Activated B cell treated with CpG ODN at 0.5 μM for 24 hours (primary cell): ENCODE results near the gene ANKRD13D. TPM values are rescaled to one million over a fixed set of nuclear protein-coding genes. Genes with fewer than 3 reads are reported as not detected.
A peak's percentile ranks its signal among the peaks of the same experiment; 100 is the strongest.
"Not testable (repeated sequence)": the region's sequence is repeated elsewhere in the genome, so short reads cannot be mapped to it uniquely, and the experiment has no call there.

Experiments
- ATAC-seq: fragments of 200-7000 bp; cut with Tn5 transposase; one replicate; pipeline ENCODE4 v1.10.0; 2021; ENCODE audit warnings: low read depth, mild to moderate bottlenecking, moderate library complexity
- CTCF ChIA-PET: fragments of 350-600 bp; sonication (Branson Sonifier 250); formaldehyde crosslinking; loops from one replicate; lab custom pipeline; 2021; ENCODE audit warnings: antibody characterized with exemption; lab: Charles Lee
- POLR2A ChIA-PET: fragments of 350-600 bp; sonication (Branson Sonifier 250); formaldehyde crosslinking; loops from one replicate; lab custom pipeline; 2021; ENCODE audit warnings: antibody characterized with exemption; lab: Charles Lee
- DNase-seq: peaks from one replicate; pipeline ENCODE4 v3.0.0; 2022
- H3K27ac Mint-ChIP-seq: one replicate; pipeline ENCODE4 v1.8.0; 2020; ENCODE audit warnings: mixed read lengths
- H3K27me3 Mint-ChIP-seq: one replicate; pipeline ENCODE4 v1.8.0; 2021; ENCODE audit warnings: mixed read lengths
- H3K36me3 Mint-ChIP-seq: one replicate; pipeline ENCODE4 v1.8.0; 2021; ENCODE audit warnings: low read depth, mixed read lengths
- H3K4me1 Mint-ChIP-seq: one replicate; pipeline ENCODE4 v1.8.0; 2021; ENCODE audit warnings: mixed read lengths
- H3K4me3 Mint-ChIP-seq: one replicate; pipeline ENCODE4 v1.8.0; 2020; ENCODE audit warnings: mild to moderate bottlenecking, mixed read lengths
- H3K9me3 Mint-ChIP-seq: one replicate; pipeline ENCODE4 v1.8.0; 2020; ENCODE audit warnings: mixed read lengths
- intact Hi-C: fragments of 100-400 bp; cut with micrococcal nuclease; formaldehyde crosslinking; loops from one replicate; pipeline ENCODE4 v1.15.1; 2024
- total RNA-seq: library from RNA; stranded (reverse); gene quantifications from 2 replicates; pipeline ENCODE4 v1.2.3, GENCODE V29; 2022
- TF ChIP-seq, protein P1 (sequence below): fragments of 200-600 bp; IDR thresholded peaks from one replicate; pipeline ENCODE4 v1.8.0; 2022; ENCODE audit warnings: antibody characterized with exemption, mild to moderate bottlenecking

Gene ANKRD13D
- total RNA-seq, 1 donor from 2014 or later: 116 TPM

DNA sequence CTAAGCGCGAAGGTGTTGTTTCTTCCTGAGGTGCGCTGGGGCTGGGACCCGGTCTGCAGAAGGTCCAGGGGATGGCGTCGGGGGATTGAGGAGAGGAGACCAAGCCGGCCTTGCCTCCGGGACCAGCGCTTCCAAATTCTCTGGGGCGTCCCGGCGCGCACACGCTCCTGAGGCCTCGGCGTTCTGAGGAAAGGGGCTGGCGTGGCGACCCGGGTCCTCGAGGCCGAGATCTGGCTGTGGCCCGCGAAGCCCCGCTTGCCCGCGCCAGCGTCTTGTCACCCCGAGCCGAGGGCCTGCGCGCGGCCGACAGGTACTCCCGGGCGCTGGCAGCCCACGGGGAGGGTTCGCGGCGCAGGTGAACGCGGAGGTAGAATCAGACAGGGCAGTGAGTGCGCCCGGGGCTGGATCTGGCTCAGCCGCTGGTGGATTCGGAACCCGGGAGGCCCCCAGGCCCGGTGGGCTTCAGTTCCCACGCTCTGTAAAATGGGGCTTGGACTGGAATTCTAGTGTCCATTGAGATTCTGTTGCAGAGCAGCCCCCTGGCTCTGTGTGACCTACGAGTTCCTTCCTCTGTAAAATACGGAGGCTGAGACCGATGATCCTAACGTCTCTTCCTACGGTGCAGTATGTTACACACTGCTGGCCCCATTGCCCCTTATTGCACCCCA, 28.9 kb downstream of the ANKRD13D start:
- Mint-ChIP-seq H3K36me3 (peaks cover 6% of the 10 kb centered on the region), H3K27me3 (no peaks in the 10 kb centered on the region), H3K4me3 (peak overlapping the region; percentile 98), H3K27ac (peak overlapping the region; percentile 98), H3K4me1 (peaks cover 17% of the 10 kb centered on the region), H3K9me3 (no peaks in the 10 kb centered on the region)
- CTCF ChIA-PET: interaction anchor here (0.7 to 6.5 kb wide), 22 partner anchors 10 to 237 kb away, joined by 3 to 75 read pairs (median 6); partner anchors contain the start of genes ANKRD13D, GRK2, POLD4 and RAD9A
- peak; percentile 11 for ATAC-seq
- intact Hi-C loops: loop anchor here (1.0 kb wide), 8 partner anchors 30 to 237 kb away; partner anchors contain the start of genes GRK2 and POLD4
- TF ChIP-seq, protein P1, sequence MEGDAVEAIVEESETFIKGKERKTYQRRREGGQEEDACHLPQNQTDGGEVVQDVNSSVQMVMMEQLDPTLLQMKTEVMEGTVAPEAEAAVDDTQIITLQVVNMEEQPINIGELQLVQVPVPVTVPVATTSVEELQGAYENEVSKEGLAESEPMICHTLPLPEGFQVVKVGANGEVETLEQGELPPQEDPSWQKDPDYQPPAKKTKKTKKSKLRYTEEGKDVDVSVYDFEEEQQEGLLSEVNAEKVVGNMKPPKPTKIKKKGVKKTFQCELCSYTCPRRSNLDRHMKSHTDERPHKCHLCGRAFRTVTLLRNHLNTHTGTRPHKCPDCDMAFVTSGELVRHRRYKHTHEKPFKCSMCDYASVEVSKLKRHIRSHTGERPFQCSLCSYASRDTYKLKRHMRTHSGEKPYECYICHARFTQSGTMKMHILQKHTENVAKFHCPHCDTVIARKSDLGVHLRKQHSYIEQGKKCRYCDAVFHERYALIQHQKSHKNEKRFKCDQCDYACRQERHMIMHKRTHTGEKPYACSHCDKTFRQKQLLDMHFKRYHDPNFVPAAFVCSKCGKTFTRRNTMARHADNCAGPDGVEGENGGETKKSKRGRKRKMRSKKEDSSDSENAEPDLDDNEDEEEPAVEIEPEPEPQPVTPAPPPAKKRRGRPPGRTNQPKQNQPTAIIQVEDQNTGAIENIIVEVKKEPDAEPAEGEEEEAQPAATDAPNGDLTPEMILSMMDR: no peak
- POLR2A ChIA-PET: interaction anchor here (0.7 to 5.3 kb wide), 25 partner anchors 15 to 571 kb away, joined by 3 to 85 read pairs (median 5); partner anchors contain the start of genes AIP, ANKRD13D, GRK2 and POLD4
- DNase-seq: no peak

DNA sequence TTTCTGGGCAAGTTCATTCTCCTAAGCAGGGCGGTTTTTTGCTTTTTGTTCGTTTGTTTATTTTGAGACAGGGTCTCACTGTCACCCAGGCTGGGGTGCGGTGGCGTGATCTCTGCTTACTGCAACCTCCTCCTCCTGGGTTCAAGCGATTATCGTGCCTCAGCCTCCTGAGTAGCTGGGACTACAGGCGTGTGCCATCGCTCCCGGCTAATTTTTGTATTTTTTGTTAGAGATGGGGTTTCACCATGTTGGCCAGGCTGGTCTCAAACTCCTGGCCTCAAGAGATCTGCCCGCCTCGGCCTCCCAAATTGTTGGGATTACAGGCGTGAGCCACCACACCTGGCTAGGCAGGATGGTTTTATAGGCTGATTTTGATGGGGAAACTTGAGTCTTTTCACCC, 29.8 kb downstream of the ANKRD13D start:
- Mint-ChIP-seq H3K4me3 (peak overlapping the region; percentile 98), H3K4me1 (peaks cover 14% of the 10 kb centered on the region)
- H3K27ac Mint-ChIP-seq, ATAC-seq, DNase-seq, intact Hi-C loops, H3K36me3 Mint-ChIP-seq, H3K9me3 Mint-ChIP-seq, H3K27me3 Mint-ChIP-seq: not testable (repeated sequence)
- CTCF ChIA-PET: interaction anchor here (3.0 to 6.5 kb wide), 3 partner anchors 26 to 62 kb away, joined by 13 to 75 read pairs (median 48); no protein-coding TSS in a partner anchor
- POLR2A ChIA-PET: interaction anchor here (0.7 to 5.3 kb wide), 7 partner anchors 34 to 93 kb away, joined by 3 to 64 read pairs (median 5); partner anchors contain the start of gene POLD4

DNA sequence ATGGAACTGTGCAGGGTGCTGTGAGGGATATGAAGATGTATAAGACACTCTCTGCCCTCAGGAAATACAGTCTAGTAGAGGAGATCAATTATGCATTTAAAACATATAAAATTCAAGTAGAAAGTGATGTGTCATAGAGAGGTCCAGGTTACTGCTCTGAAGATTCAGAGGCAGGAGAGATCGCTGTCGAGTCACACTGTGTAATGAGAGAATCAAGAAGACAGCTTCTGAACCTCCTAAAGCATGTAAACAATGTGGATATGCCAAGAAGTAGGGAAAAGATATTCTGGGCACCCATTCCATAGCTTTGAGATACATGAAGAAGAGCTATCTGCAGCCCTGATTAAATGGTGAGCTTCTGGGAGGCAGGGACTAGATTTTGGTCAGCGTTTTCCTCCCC, 30.9 kb downstream of the ANKRD13D start:
- CTCF ChIA-PET: interaction anchor here (1.1 to 6.5 kb wide), 4 partner anchors 31 to 79 kb away, joined by 3 to 75 read pairs (median 26); no protein-coding TSS in a partner anchor
- H3K27ac Mint-ChIP-seq: no peak overlapping the region

DNA sequence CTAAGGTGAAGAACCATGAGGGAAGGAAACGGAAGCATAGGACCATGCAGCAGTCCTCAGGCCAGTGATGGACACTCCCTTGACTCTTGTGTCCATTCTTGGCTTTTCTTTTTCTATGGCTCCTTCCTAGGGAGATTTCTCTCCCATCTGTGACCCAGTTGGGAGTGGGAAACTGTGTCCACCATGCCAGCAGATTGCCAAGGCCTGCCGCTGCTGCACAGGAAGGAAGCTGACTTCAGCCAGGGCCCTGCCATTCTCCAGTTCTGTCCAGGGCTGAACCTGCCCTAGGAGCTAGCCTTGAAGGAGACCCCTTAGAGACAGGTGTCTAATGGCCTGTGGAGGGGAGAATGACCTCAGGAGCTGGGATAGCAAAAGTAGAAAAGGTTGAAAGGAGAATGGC, 31.6 kb downstream of the ANKRD13D start:
- ChIA-PET CTCF (interaction anchor here (1.0 to 6.5 kb wide), 5 partner anchors 25 to 80 kb away, joined by 3 to 75 read pairs (median 4); no protein-coding TSS in a partner anchor), POLR2A (interaction anchor here (0.5 to 2.0 kb wide), 4 partner anchors 25 to 61 kb away, joined by 3 to 8 read pairs (median 4); partner anchors contain the start of gene ANKRD13D)
- H3K27me3 Mint-ChIP-seq: no peaks in the 10 kb centered on the region
- H3K9me3 Mint-ChIP-seq: no peaks in the 10 kb centered on the region
- ATAC-seq (no peak), DNase-seq (no peak)
- no peak overlapping the region for H3K4me3 Mint-ChIP-seq
- intact Hi-C loops: no loop called here
- H3K4me1 Mint-ChIP-seq: peaks cover 14% of the 10 kb centered on the region
- no peak overlapping the region for H3K27ac Mint-ChIP-seq
- H3K36me3 Mint-ChIP-seq: peaks cover 14% of the 10 kb centered on the region
- TF ChIP-seq, protein P1: no peak

More for the DNA sequence above, 30.9 kb downstream of the ANKRD13D start:
- no peaks in the 10 kb centered on the region for H3K27me3 Mint-ChIP-seq
- no peak overlapping the region for H3K4me3 Mint-ChIP-seq
- intact Hi-C loops: no loop called here
- POLR2A ChIA-PET: interaction anchor here (0.6 to 5.3 kb wide), 5 partner anchors 23 to 61 kb away, joined by 3 to 64 read pairs (median 5); partner anchors contain the start of genes ANKRD13D and POLD4
- no peak for ATAC-seq
- no peak for DNase-seq
- H3K4me1 Mint-ChIP-seq: peaks cover 14% of the 10 kb centered on the region
- H3K9me3 Mint-ChIP-seq: no peaks in the 10 kb centered on the region
- H3K36me3 Mint-ChIP-seq: peaks cover 13% of the 10 kb centered on the region
- TF ChIP-seq, protein P1: no peak

DNA sequence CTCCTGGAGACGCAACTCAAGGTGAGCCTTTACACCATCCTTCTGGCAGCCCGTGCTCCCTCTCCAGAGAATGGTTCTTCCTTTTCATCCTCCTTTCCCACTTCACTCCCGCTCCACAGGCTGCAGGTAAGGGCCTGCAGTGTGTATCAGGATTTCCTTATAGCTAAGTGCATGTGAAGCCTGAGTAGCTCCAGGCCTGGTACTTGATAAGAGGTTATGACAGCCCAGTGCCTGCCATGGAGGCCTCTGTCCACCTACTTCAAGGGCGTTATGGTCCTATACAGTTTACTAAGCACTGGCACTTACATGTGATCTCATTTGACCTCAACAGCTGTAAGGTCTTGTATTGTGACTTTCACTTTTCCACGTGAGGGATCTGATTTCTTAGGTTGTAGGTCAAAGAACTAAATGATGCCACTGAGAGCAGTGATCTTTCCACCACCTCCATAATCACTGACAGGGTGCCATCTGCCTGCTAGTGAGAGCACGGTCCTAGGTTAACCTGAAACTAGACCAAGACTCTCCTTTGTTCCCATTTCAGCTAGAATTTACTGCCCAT, 32.3 kb downstream of the ANKRD13D start:
- TF ChIP-seq, protein P1: no peak
- CTCF ChIA-PET: interaction anchor here (1.0 to 6.5 kb wide), 3 partner anchors 24 to 62 kb away, joined by 3 to 48 read pairs (median 4); no protein-coding TSS in a partner anchor
- Mint-ChIP-seq H3K9me3 (no peaks in the 10 kb centered on the region), H3K27me3 (no peaks in the 10 kb centered on the region), H3K4me1 (peaks cover 14% of the 10 kb centered on the region), H3K27ac (no peak overlapping the region), H3K4me3 (no peak overlapping the region), H3K36me3 (peaks cover 15% of the 10 kb centered on the region)
- intact Hi-C loops: no loop called here
- POLR2A ChIA-PET: interaction anchor here (0.5 to 2.0 kb wide), 7 partner anchors 23 to 196 kb away, joined by 3 to 8 read pairs (median 3); partner anchors contain the start of gene ANKRD13D
- no peak for ATAC-seq
- no peak for DNase-seq
